HCT116 (cell line): Measurements from ENCODE around the gene ARHGAP21. TPM values are rescaled to one million over a fixed set of nuclear protein-coding genes. Genes with fewer than 3 reads are reported as not detected.

Source experiments
- ATAC-seq: fragments of 200-7000 bp; cut with Tn5 transposase; 2 replicates; pipeline ENCODE4 v1.9.1; 2020; ENCODE audit warnings: mild to moderate bottlenecking, moderate library complexity
- BruUV-seq: library from RNA; stranded (reverse); fragments of 400-500 nt; replicated peaks from 2 replicates; lab custom pipeline; 2021; lab: Mats Ljungman, UMichigan
- CTCF ChIA-PET: fragments of 300-600 bp; sonication (Branson Sonifier 250); formaldehyde crosslinking; loops from one replicate; lab custom pipeline; 2021; ENCODE audit warnings: antibody characterized with exemption; lab: Charles Lee
- POLR2A ChIA-PET: fragments of 300-600, 350-600 bp; sonication (Branson Sonifier 250); formaldehyde crosslinking; loops from one replicate; lab custom pipeline; 2021; ENCODE audit warnings: antibody characterized with exemption; lab: Charles Lee
- RAD21 ChIA-PET, 2 experiments: fragments of 300-600 bp; sonication (Branson Sonifier 250); formaldehyde crosslinking; loops; one replicate each; lab custom pipeline; 2023; ENCODE audit warnings: low total read pairs in 2 of 2; ENCODE audit not compliant: uncharacterized antibody in 2 of 2, unreplicated experiment in 2 of 2, low non-redundant PET in 1 of 2; lab: Charles Lee
- DNase-seq: peaks from one replicate; pipeline ENCODE4 v3.0.0-alpha.2; 2010; ENCODE audit warnings: low read depth, low spot score
- H2AFZ ChIP-seq: fragments of 200-600 bp; shearing (Covaris generic), sonication (generic); 2 replicates; pipeline ENCODE4 v1.6.1; 2017; ENCODE audit warnings: low read depth, mixed run types, mixed read lengths, antibody characterized with exemption, low read length; ENCODE audit not compliant: poor library complexity, severe bottlenecking
- H3K27ac ChIP-seq: 2 replicates; pipeline ENCODE4 v1.5.1; 2012; ENCODE audit warnings: low read depth, low read length
- H3K27me3 ChIP-seq: fragments of 200-600 bp; sonication (generic); 2 replicates; pipeline ENCODE4 v1.6.1; 2016; ENCODE audit warnings: mixed run types, low read length, mixed read lengths; ENCODE audit not compliant: insufficient read depth
- H3K36me3 ChIP-seq, 2 experiments: fragments of 200-500 bp in 1 of 2; fragments of 200-600 bp in 1 of 2; sonication (Bioruptor generic) in 1 of 2; sonication (generic) in 1 of 2; 2 replicates each; pipeline versions ENCODE4 v1.5.1 to v1.6.1; 2014 to 2016; ENCODE audit warnings: low read length in 2 of 2, inconsistent platforms in 1 of 2, mixed read lengths in 1 of 2, mixed run types in 1 of 2; ENCODE audit not compliant: insufficient read depth in 2 of 2, control insufficient read depth in 1 of 2
- H3K4me1 ChIP-seq, 2 experiments: fragments of 200-600 bp in 1 of 2; sonication (generic) in 1 of 2; 2 replicates each; pipeline versions ENCODE4 v1.5.1 to v1.6.1; 2012 to 2017; ENCODE audit warnings: low read length in 2 of 2, inconsistent platforms in 1 of 2, mild to moderate bottlenecking in 1 of 2, mixed read lengths in 1 of 2, mixed run types in 1 of 2, moderate library complexity in 1 of 2; ENCODE audit not compliant: insufficient read depth in 2 of 2, control insufficient read depth in 1 of 2
- H3K4me2 ChIP-seq: fragments of 200-600 bp; sonication (generic); 2 replicates; pipeline ENCODE4 v1.6.1; 2017; ENCODE audit warnings: mixed run types, low read length, mixed read lengths
- H3K4me3 ChIP-seq, 2 experiments: fragments of 200-600 bp in 1 of 2; sonication (generic) in 1 of 2; replicated peaks in 1 of 2; 2 replicates each; pipeline ENCODE4 v1.5.1; 2011 to 2016; ENCODE audit warnings: low read length in 2 of 2, control low read depth in 1 of 2, low read depth in 1 of 2, mild to moderate bottlenecking in 1 of 2, mixed read lengths in 1 of 2, mixed run types in 1 of 2
- H3K79me2 ChIP-seq: fragments of 200-600 bp; sonication (generic); 2 replicates; pipeline ENCODE4 v1.6.1; 2017; ENCODE audit warnings: mild to moderate bottlenecking, mixed run types, low read length, moderate library complexity, mixed read lengths; ENCODE audit not compliant: insufficient read depth
- H3K9ac ChIP-seq: fragments of 200-600 bp; sonication (generic); 2 replicates; pipeline ENCODE4 v1.6.1; 2016; ENCODE audit warnings: low read length, mixed read lengths
- H3K9me2 ChIP-seq: fragments of 200-600 bp; sonication (generic), shearing (Covaris generic); 2 replicates; pipeline ENCODE4 v1.6.1; 2017; ENCODE audit warnings: mixed run types, mild to moderate bottlenecking, moderate library complexity; ENCODE audit not compliant: insufficient read depth
- H3K9me3 ChIP-seq, 2 experiments: fragments of 200-500 bp in 1 of 2; fragments of 200-600 bp in 1 of 2; sonication (Bioruptor generic) in 1 of 2; sonication (generic) in 1 of 2; 2 replicates each; pipeline ENCODE4 v1.6.1; 2014 to 2017; ENCODE audit warnings: low read length in 2 of 2, mixed read lengths in 2 of 2, inconsistent platforms in 1 of 2, low read depth in 1 of 2, mild to moderate bottlenecking in 1 of 2, mixed run types in 1 of 2, moderate library complexity in 1 of 2; ENCODE audit not compliant: control insufficient read depth in 1 of 2, insufficient read depth in 1 of 2
- H4K20me1 ChIP-seq: fragments of 200-600 bp; sonication (generic), shearing (Covaris generic); 2 replicates; pipeline ENCODE4 v1.6.1; 2017; ENCODE audit warnings: mixed run types, mild to moderate bottlenecking, moderate library complexity; ENCODE audit not compliant: insufficient read depth
- ATF3 ChIP-seq: IDR thresholded peaks from 2 replicates; pipeline ENCODE4 v1.6.1; 2012
- CBX3 ChIP-seq: IDR thresholded peaks from 2 replicates; pipeline ENCODE4 v1.6.1; 2012; ENCODE audit warnings: low read depth
- CTCF ChIP-seq, 3 experiments: fragments of 200-600 bp in 1 of 3; sonication (generic) in 1 of 3; IDR thresholded peaks in 2 of 3; conservative IDR thresholded peaks in 1 of 3; 2 replicates each; pipeline ENCODE4 v1.5.1; 2012 to 2017; ENCODE audit warnings: low read depth in 2 of 3, low read length in 2 of 3, antibody characterized with exemption in 1 of 3, borderline replicate concordance in 1 of 3, control low read depth in 1 of 3, mild to moderate bottlenecking in 1 of 3, mixed read lengths in 1 of 3, mixed run types in 1 of 3, moderate library complexity in 1 of 3; ENCODE audit not compliant: insufficient read depth in 1 of 3
- EGR1 ChIP-seq: IDR thresholded peaks from 2 replicates; pipeline ENCODE4 v1.6.1; 2012; ENCODE audit warnings: low read depth
- ELF1 ChIP-seq: IDR thresholded peaks from 2 replicates; pipeline ENCODE4 v1.6.1; 2012; ENCODE audit warnings: low read depth, borderline replicate concordance
- FOSL1 ChIP-seq: IDR thresholded peaks from 2 replicates; pipeline ENCODE4 v1.6.1; 2012; ENCODE audit warnings: low read depth
- MAX ChIP-seq: IDR thresholded peaks from 2 replicates; pipeline ENCODE4 v1.6.1; 2012
- POLR2A ChIP-seq: IDR thresholded peaks from 2 replicates; pipeline ENCODE4 v1.7.0; 2011; ENCODE audit warnings: borderline replicate concordance; ENCODE audit not compliant: insufficient read depth, insufficient read length; ENCODE audit errors: extremely low read depth
- POLR2AphosphoS5 ChIP-seq: IDR thresholded peaks from 2 replicates; pipeline ENCODE4 v1.6.1; 2011; ENCODE audit warnings: mild to moderate bottlenecking, low read depth, low read length, moderate library complexity
- REST ChIP-seq: IDR thresholded peaks from 2 replicates; pipeline ENCODE4 v1.6.1; 2012; ENCODE audit warnings: low read depth
- SIN3A ChIP-seq: IDR thresholded peaks from 2 replicates; pipeline ENCODE4 v1.6.1; 2012; ENCODE audit warnings: low read depth
- SRF ChIP-seq: IDR thresholded peaks from 2 replicates; pipeline ENCODE4 v1.6.1; 2012; ENCODE audit warnings: low read depth
- TCF7L2 ChIP-seq: IDR thresholded peaks from 2 replicates; pipeline ENCODE4 v1.7.0; 2011; ENCODE audit warnings: borderline replicate concordance, inconsistent platforms; ENCODE audit not compliant: insufficient read depth, insufficient read length; ENCODE audit errors: extremely low read depth
- ZFX ChIP-seq: fragments of 450-650 bp; IDR thresholded peaks from 2 replicates; pipeline ENCODE4 v1.6.1; 2017
- ZNF274 ChIP-seq: fragments of 200-500 bp; sonication (Bioruptor generic); IDR thresholded peaks from 2 replicates; pipeline ENCODE4 v1.6.1; 2014; ENCODE audit warnings: mild to moderate bottlenecking, low read depth, low read length, inconsistent platforms
- intact Hi-C: fragments of 100-400 bp; cut with micrococcal nuclease; formaldehyde crosslinking; loops from 2 replicates; pipeline ENCODE4 v1.10.0; 2022
- total RNA-seq: library from RNA; stranded (reverse); gene quantifications from one replicate; pipeline ENCODE4 v1.2.1, GENCODE V29; 2021; ENCODE audit not compliant: unreplicated experiment

ARHGAP21 gene
- total RNA-seq, 1 experiment from 2014 or later = 47.7 TPM

- ChIA-PET CTCF (interaction anchor here (1.2 kb wide), 1 partner anchor 13 kb away, joined by 5 read pairs; no protein-coding TSS in a partner anchor), RAD21 (no interaction called here), POLR2A (no interaction called here)
- Histone ChIP-seq H4K20me1 (no peaks in the 10 kb centered on the region), H3K27me3 (no peaks in the 10 kb centered on the region), H3K9me2 (no peaks in the 10 kb centered on the region), H3K36me3 (peaks cover 0 to 12% of the 10 kb centered on the region in 2 experiments; a peak in 2 of 4 replicates), H3K4me1 (peaks cover 0 to 7% of the 10 kb centered on the region in 2 experiments; a peak in 1 of 4 replicates), H3K4me3 (no peak overlapping the region), H3K4me2 (no peak overlapping the region), H3K9me3 (no peaks in the 10 kb centered on the region), H3K27ac (no peak overlapping the region), H3K9ac (no peak overlapping the region), H2AFZ (no peak overlapping the region), H3K79me2 (no peaks in the 10 kb centered on the region)
- no peak for TF ChIP-seq ELF1
- no peak for TF ChIP-seq SIN3A
- no peak for TF ChIP-seq REST
- TF ChIP-seq MAX = no peak
- TF ChIP-seq POLR2AphosphoS5 = no peak
- TF ChIP-seq SRF = no peak
- no peak for TF ChIP-seq CBX3
- TF ChIP-seq ZFX = no peak
- no peak for TF ChIP-seq EGR1
- no peak for TF ChIP-seq CTCF (IDR thresholded peaks at IDR 0.05 in 2 of 3, conservative IDR thresholded peaks at IDR 0.05 in 1 of 3; ENCODE audit: borderline replicate concordance in 1 of 3, insufficient read depth in 1 of 3, low read depth in 2 of 3, low read length in 2 of 3)
- no peak for TF ChIP-seq ATF3
- TF ChIP-seq TCF7L2 = no peak
- TF ChIP-seq ZNF274 = no peak
- TF ChIP-seq POLR2A = no peak
- no peak for TF ChIP-seq FOSL1
- ATAC-seq (no peak), DNase-seq (no peak)
- no TSS peak for BruUV-seq
- intact Hi-C loops = no loop called here
Observed at GRCh38 chr10:24605141-24605540, 118.5 kb downstream of the ARHGAP21 start.
